NCI-H345 (cell line): ENCODE measurements around the gene HTR3B.

Experiments
- DNase-seq: peaks from one replicate; lab custom pipeline; 2025; lab: John Stamatoyannopoulos, UW

Gene HTR3B

DNA sequence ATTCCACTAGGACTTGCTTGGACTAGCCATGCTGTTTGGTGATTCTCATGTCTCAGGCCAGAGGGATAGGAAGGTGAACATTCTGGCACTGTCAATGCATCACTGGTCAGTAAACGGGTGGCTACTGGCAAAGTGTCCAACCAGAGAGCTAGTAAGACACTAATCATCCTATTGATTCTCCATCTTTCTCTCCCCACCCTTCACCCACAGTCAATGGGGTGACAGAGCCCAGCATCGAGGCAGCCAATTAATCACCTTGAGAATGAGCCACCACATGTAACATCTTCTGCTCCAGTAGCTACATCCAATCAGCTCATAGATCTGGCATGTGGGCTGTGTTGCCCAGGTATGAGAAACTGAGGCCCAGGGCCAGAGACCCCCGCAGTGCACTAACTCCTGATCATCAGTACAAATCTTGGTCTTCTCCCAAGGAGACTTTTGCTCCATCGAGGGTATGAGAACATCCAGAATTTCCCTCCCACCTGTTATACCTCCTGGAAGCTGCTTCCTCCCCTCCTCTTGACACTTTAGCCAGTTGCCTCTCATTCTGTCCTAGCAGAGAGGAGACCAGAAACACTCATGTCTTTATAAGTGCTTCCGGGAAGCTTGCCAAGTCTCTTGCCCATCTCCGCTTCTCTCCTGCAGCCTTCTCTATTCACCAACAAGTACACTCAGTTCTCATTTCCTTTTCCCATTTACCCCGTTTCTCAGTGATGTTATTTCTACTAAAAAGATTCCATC lies 87.3 kb downstream of the HTR3B start:
- DNase-seq: peak; percentile 81

DNA sequence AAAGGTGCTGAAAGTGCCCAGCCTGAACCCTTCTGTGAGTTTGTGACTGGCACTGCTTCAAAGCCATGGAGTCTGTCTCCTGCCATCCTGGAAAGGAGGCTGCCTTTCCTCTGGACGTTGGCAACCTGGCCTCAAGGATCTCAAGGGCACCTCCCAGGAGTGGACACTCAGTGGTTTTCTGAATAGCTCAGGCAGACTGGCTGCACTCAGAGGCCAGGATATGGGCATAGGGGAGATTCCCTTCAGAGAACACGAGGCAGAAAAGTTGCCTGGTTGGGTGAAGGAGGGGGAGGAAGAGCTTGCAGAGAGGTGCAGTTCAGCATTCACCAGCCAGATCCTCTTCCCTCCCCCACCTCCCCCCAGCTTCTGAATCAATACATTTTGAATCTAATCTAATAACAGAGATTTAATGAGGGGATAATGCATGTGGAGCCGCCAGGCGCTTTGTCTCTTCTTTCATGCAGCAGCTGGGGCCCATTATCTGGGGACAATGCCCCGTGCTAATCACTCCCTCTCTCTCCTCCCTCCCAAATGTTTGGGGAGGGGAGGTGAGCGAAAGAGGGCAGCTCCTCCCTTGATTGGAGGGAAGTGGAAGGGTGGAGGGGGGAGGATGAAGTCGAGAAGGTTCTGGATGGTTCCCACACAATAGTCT lies 88.0 kb downstream of the HTR3B start:
- DNase-seq: peak; percentile 29

DNA sequence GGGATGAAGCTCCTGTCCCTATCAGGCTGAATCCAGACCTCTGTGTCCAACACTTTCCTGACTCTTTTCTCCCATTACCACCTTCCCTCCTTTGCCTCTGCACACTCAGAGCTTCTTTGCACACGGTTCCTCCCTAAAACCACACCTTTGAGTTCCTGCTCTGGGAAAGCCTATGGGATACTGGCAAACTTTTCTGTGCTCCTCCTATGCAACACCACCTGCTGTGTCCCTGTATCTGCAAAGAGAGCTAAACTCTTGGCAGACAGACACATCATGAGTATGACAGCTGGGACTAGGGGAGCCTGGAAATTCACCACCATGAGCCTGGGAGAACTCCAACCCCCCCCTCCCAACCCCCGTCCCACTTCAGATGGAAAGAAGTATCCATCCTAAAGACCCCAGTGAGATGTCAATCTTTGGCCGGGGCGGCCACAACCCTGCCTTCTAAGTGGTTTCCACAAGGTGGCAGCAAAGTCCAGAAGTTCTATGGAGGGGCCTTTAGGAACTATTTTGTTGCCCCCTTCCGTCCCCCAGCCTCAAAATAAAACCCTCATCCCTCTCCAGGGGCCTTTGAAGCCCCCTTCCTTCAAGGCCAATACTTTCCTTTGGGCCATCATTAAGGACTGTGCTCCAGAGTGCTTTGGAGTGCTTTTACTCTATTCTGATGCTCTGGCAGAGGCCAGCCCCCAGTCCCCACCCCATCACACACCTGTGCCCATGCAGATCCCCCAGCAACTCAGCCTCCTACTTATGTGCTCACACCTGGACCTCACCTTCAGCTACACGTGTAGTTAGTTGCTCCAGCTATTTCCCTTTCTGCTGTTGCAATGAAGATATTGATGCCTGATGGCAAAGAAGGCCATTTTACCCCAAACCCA lies 89.7 kb downstream of the HTR3B start:
- DNase-seq: peak; percentile 38
